NCI-H187 treated with DMSO at 0.1 percent for 48 hours (cell line): ENCODE data around the gene SLC35B4.
A peak's percentile ranks its signal among the peaks of the same experiment; 100 is the strongest.
"Not testable (repeated sequence)": the region's sequence is repeated elsewhere in the genome, so short reads cannot be mapped to it uniquely, and the experiment has no call there.

Experiments used
- DNase-seq: peaks from one replicate; lab custom pipeline; 2025; lab: John Stamatoyannopoulos, UW

Gene SLC35B4

DNA sequence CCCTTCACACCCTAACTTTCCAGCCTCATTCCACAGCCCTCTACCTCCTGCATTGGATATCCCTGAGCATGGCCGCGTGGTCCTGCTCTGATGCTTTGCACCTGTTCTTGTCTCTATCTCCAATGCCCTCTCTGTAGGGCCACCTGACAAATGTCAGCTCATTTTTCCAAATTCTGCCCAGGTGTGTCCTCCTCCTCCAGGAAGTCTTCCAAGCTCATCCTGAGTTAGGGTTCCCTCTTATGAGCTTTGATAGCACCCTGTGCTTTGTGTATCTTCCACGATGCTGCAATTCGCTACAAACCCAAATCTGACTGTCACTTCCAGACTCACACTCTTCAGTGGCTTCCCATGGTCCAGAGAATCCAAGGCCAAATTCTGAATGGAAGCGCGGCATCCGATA lies 14.7 kb upstream of the SLC35B4 start:
- no peak for DNase-seq

DNA sequence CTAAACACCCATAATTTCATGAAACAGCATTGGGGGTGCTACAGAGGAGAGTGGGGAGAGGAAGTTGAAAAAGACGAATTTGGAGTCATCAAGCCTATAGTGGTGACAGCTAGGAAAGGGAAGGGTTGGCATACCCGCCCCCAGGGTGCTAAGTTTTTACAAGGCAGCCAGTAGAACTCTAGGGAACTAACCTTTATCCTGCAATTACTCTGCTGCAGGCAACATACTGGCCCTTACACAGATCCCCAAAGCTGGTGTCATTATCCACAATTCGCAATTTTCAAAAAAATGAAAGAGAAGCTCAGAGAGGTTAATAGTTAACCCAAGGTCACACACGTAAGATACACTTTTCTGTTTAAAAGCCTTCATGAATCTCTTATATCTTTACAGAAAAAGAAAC lies 14.2 kb upstream of the SLC35B4 start:
- no peak for DNase-seq

DNA sequence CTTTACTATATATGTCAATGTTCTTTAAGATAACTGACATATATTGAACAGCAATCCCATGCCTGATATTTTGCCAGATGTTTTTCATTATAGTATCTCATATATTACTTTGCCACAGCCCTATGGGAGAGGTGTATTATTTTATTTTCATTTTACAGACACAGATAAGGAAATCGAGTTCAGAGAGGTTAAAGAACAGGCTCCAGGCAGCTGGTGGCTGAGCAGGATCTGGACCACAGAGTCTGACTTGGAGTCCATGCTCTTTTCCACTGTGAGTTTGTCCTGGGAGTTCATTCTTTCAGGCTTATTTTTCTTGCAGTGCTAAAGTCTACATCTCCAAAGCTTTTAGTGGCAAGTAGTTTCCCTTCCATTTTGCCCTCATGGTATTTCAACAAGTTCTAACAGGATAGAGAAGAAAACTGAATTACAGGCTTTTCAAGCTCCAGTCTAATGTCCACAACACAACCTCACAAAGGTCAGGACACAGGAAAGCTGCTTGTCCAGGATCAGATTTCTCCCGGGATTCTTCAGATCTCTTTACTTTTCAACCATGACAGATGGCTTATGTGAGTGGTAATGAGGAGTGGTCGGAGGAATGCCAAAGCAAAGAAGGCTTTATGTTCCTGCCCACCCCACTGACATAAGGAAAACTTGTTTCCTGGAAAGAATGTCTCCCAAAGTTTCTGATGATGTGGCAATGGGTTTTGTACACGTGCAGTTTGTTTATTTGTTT lies 13.1 kb upstream of the SLC35B4 start:
- no peak for DNase-seq

DNA sequence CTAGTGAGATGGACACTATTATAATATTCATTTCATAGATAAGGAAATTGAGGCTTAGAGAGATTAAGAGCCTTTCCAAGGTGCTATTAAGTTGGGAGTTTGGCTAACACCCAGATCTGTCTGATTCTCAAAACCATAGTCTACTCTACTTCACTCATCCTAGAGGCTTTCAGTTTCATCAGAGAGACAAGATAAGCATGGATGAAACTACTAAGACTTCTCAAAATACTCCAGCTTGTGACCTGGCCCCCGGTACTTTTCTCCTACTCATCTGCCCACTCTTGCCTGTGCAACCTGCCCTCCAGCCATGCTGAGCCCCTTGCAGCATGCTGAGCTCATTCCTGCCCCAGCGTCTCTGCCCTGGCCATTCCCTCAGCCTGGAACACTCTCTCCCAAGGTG lies 12.2 kb upstream of the SLC35B4 start:
- no peak for DNase-seq

DNA sequence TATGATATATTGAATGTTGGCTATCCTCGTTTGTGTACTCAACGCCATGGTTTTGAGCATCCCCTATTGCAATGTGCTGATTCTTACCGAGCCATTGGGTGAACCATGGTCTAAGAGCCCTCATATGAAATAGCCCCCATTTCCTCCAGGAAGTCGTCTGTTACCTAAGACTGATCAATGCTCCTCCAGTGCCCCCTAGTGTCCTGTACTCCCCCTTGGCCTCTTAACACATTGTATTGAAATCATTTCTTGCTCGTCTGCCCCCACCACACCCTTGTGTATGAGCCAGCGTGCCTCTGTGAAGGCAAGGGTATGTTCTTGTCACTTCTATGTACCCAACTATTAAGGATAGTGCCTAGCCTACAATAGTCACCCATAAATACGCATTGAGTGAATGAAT lies 11.2 kb upstream of the SLC35B4 start:
- DNase-seq: peak; percentile 5

DNA sequence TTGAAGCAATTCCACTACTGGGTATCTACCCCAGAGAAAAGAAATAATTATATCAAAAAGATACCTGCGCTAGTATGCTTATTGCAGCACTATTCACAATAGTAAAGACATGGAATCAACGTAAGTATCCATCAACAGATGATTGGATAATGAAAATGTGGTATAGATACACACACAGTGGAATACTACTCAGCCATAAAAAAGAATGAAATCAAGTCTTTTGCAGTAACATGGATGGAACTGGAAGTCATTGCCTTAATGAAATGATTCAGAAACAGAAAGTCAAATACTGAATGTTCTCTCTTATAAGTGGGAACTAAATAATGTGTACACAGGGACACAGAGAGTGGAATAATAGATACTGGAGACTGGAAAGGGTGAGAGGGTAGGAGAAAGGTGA lies 7.4 kb upstream of the SLC35B4 start:
- no peak for DNase-seq

DNA sequence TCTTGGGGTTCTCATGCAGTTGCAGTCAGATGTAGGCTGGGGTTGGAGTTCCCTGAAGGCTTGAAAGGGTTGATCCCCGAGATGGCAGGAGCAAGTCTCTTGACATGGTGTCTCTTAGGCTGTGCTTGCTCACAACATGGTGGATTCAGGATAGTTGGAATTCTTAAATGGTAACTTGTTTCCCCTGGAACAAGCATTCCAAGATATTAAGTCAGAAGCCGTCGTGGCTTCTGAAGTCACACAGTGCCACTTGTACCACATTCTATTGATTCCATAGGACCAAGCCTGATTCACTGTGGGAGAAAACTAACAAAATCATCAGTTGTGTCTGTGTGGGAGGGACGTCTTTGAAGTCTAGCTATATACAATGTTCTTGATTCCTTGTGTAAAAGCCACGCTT lies 3.5 kb upstream of the SLC35B4 start:
- no peak for DNase-seq

DNA sequence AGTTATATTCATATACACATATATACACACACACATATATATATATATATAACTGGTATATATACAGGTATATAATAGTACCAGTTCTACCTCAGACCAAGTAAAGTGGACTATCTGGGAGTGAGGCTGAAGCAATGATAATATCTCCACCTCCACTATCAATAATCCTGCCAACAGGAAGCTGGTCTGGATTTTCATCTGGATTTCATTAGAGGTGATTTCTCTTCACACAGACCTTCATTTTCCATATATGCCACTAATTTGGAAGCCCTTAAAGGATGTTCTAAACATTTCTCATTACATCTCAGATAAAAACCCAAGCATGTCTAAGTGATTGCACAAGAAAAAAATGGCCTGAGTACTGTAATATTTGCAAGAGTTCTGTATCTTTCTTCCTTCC lies 1.7 kb upstream of the SLC35B4 start:
- no peak for DNase-seq

DNA sequence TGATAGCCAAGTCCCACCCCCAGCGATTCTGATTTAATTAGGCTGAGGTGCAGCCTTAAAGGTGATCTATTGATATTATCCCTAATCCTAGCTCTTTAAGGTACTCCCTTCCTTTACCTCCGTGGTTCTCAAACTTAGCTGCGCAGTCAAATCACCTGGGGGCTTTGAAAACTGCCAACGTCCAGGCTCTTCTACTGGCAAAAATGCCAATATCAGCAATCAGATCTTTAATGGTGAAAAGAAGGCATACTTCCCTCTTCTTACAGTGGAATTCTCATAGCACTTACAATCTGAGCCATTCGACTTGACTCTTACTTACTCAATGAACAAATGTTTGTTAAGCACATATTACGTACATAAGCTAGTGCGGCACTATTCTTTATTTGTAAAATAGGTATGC lies 704 bp upstream of the SLC35B4 start:
- no peak for DNase-seq

DNA sequence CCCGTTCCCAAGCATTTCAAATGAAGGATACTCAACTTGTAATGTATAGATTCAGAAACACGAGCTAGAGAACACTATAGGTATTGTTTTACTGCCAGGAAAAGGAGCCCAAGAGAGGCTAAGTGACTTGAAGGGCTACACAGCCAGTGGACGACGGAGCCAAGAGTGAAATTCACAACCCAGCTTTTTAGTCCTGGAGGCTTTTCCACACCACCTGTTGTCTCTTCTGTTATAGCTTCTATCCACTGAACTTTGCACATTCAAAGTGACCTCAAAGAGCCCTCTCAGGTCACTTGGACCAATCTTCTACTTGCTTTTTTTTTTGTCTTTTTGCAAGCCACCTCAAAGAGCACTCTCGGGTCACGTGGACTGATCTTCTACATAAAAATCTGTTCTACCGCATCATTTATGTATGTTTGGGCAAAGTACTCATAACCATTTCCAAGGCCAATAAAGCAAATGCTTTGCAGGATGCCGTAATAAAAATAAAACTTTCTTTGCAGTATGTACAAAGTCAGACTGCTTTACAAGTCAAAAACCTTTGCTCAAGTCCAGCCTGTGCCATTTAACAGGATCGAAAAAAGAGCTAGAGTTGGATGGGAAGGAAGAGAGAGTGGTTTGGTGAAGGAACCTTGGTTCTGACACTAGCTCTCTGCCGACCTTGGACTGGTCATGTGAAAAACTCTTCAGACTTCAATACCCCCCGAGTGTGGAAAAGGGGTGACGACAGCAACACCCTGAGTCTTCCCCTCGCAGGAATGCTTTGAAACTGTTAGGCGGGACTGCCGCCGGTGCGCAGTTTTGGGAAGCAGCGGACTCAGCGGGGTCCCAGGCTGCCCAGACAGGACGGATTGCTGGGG lies 821 bp downstream of the SLC35B4 start:
- DNase-seq: no peak

DNA sequence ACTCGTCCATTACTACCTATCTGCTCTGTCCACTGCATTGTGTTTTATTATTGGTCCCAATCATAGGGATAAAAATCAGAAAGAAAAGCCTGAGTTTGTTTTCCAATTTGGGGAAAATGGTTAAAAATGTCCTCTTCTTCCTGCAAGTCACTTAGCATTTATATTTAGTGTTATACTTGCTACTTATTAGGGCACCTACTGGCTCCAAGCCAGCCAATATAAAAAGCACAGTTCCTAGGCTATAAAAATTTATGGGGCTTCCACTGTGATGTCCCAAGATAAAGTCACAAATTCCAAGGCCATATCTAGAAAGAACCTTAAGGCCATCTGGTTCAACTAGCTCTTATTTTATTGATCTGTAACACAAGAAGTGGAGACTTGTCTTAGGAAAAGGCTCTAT lies 3.2 kb downstream of the SLC35B4 start:
- no peak for DNase-seq

DNA sequence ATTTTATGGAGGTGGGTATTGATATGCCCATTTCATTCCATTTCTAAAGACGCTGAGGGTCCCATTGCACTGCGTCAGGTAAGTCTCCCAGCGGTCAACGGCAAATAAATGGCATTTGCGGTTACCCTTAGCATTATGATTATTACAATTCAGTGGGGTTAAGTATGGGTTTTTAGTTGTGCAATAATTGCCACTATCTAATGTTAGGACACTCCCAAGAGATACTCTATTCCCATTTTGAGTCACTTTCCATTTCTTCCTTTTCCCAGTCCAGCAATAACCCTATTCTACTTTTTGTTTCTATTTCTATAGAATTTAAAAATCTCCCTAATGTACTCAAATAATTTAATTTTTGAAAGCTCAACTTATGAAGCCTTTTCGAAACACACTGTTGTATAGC lies 4.0 kb downstream of the SLC35B4 start:
- no peak for DNase-seq

DNA sequence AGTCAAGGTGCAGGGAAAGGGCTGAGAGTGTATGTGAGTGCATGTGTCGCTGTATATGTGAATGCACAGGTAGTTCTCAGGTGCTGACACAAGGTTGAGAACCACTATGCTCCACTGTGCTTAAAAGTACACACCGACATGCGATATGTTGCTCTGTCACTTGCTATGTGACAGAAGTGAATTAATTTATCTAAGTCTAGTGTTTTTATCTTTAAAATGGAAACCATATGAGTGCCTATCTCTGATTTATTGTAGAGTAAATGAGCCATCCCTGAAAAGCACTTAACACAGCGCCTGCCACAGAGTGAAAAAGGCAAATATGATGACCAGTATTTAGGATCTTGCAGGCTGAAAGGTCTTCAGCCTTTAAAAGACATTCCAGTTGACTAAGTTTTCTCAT lies 4.9 kb downstream of the SLC35B4 start:
- DNase-seq: peak; percentile 63

DNA sequence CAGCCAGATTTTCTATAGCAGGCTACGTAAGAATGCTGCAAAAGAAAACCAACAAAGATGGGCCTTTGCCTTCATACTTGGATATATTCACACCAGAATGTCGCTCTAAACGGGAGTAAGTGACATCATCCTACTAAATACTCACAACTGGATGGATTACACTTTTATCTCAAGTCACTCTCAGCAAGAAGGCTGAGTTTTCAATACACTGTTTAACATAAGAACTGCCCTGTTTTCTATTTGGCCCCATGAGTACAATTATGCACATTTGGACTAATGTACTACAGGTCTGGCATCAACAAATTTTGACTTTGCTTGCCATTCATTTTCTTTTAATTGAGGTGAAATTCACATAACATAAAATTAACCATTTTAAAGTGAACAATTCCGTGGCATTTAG lies 8.2 kb downstream of the SLC35B4 start:
- DNase-seq: no peak

DNA sequence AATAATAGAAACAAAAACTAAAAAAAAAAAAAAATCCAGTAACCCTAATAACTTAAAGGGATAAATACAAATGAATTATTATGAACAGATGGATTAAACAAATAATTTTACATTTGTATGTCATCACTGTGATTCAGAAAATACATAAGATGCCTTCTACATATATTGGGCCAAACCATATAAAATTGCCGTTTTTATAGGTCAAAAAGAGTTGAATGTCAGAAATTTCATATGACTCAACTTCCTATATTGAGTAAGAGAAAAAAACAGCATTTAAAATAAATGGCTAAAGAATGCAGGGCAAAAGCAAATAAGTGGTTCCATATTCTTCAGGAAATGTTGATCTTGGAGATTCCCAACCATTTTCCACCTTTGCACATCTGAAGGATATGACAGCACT lies 9.4 kb downstream of the SLC35B4 start:
- DNase-seq: no peak

DNA sequence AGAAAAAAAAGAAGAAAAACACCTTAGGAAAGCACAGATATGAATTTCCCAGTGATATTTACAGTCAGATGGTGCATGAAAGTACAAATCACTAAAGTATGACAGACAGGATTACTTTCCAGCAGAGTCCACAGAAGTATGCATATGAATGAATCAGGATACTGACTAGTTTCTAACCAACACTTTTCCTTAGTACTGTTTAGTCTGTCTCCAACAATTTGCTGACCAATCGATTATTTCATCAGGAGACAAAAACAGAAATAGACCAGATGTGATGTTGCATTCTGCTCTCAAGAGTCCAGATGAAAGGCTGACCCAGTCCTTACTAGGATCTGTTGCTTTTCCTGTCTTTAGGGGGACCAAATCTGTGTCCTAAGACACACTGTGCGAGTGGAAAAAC lies 14.6 kb downstream of the SLC35B4 start:
- no peak for DNase-seq

DNA sequence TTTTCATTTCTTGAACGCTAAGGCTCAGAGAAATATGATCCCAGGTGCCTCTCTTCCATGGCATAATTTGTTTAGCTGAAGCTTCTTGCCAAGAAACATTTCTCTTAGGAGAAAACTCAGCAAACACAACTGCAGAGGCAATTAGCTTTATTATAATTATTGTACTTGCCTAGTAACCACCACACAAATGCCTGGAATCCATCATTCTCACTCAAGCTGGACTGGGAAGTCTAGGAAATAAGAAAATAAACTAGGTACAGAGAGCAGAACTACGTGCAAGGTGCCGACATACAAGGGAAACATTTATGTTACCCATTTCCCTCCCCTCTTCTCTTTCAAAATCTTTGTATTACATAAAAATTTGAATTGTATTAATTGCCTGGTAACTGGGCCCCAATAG lies 15.1 kb downstream of the SLC35B4 start:
- DNase-seq: no peak

DNA sequence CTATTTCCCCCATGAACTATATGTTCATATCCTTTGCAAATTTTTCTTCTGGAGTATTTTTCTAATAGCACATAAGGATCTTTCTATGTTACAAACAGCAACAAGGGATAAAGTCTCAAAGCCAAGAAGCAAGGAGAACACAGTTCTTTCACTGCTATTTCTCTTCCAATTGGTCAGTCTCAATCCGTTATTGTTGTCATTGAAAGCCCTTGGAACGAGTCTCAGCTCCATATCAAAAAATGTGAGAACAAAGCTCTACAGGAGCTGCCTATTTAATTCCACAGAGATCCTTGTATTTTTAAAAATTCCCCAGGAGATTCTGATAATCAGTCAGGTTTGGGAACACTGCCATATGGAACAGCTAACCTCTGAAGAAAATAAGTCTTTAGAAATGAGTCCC lies 15.7 kb downstream of the SLC35B4 start:
- no peak for DNase-seq

DNA sequence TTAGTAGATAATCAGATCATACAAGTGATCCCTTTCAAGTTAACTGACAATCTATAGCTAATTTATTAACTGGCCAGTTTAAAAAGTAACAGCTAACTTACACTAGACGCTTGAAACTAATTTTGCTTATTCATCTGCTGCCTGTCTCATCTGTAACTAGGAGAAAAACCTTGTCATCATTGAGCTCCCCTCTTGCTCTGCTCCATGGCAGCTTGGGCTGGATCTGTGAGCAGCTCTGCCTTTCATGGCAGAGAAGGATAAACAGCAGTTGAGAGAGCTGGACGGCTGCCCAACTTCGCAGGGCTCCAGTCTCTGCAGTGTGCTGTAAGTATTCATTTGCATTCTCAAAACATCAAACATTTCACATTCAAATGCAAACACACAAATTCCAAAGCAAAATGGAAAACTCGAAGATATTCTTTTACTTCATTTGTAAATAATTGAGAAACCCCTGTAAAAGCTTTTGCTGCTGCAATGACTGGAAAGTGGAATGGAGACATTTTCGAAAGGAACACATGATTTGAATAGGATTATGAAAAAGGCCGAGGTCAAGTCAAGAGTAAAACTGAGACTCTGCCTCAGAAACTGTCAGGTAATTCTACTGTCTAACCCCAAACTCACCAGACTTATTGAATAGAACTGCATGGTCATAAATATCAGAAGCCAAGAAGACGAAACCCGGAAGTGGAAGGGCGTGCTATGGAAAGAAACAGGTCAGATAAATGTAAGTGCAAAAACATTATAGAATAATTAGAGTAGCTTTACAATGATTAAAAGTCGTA lies 17.6 kb downstream of the SLC35B4 start:
- DNase-seq: no peak

DNA sequence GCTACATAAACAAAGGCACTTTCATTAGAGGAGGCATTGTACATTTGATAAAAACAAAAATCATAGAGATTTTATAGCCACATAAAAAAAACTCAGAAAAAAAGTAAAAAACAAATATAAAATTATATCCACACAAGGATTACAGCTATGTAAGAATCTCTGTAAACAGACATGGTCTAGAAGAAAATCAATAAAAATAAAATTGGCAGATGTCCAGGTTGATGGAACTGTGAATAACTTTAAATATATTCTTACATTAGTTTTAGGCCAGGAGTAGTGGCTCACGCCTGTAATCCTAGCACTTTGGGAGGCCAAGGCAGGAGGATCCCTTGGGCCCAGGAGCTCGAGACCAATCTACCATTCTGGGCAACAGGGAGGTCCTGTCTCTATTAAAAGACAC lies 19.2 kb downstream of the SLC35B4 start:
- DNase-seq: no peak

DNA sequence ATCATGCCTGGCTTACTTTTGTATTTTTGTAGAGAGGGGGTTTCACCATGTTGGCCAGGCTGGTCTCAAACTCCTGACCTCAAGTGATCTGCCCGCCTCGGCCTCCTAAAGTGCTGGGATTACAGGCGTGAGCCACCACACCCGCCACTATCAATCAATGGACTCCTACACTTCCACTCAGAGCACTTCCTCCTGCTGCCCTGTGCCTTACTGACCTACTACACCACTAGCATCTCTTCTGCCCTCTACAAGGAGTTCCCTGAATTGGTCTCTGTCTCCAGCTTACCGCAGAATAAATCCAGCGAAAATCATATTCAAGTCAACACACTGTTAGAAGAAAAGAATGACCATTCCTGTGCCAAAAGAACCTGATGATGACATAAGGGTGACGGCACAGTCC lies 20.7 kb downstream of the SLC35B4 start:
- not testable (repeated sequence) for DNase-seq

DNA sequence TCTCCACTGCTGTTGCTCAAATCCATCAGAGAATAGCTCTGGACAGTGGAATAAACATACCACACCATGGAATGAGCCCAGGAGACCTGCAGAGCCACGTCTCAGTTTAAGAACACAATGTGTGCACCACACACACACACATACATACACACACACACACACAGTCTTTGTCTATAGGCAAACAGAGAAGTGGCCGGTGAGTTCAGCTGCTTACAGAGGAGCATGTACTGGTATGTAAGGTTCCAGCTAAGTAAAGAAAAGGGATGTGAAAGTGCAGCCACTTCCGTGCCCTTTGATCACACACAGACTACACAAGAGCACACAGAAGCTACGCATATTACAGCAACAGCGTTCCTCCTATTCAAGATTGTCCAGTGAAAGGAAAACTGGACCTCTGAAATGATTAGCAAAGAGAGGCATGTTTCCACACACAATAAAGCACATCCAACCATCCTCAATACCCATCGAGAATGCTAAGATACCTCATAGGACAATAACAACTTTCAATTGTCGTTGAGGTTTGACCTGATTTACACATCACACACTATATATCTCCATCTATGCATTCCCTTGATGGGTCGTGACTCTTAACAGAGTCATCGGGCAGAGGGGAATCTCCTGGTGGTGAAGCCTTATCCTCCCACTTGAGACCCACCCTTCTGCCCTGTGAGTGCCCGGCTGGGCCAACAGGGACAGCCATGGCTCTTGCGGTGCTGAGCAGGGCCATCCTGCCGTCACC lies 23.6 kb downstream of the SLC35B4 start:
- DNase-seq: no peak
